Measurements from ENCODE around the gene ZIM2.

Gene ZIM2

GRCh38 chr19:56839652-56840450, 675 bp downstream of the ZIM2 start:
- DNase-seq (ENCODE audit: low spot score): no peak
- no peak for FAIRE-seq

- FAIRE-seq (no peak), DNase-seq (ENCODE audit: low spot score) (no peak)
Observed at GRCh38 chr19:56838909-56839651, 1.4 kb downstream of the ZIM2 start.

GRCh38 chr19:56838024-56838908, 2.3 kb downstream of the ZIM2 start:
- DNase-seq (ENCODE audit: low spot score) (no peak), FAIRE-seq (no peak)

GRCh38 chr19:56837492-56838023, 3.0 kb downstream of the ZIM2 start:
- DNase-seq (ENCODE audit: low spot score) (no peak), FAIRE-seq (no peak)

- FAIRE-seq: no peak
- DNase-seq (ENCODE audit: low spot score): no peak
Observed at GRCh38 chr19:56837004-56837403, 3.5 kb downstream of the ZIM2 start.

- FAIRE-seq (no peak), DNase-seq (ENCODE audit: low spot score) (no peak)
Observed at GRCh38 chr19:56836059-56836458, 4.5 kb downstream of the ZIM2 start.

- DNase-seq (ENCODE audit: low spot score): no peak
Observed at GRCh38 chr19:56835401-56835800, 5.1 kb downstream of the ZIM2 start.

GRCh38 chr19:56834564-56835375, 5.8 kb downstream of the ZIM2 start:
- DNase-seq (ENCODE audit: low spot score) (no peak), FAIRE-seq (no peak)

More at GRCh38 chr19:56835401-56835800, 5.1 kb downstream of the ZIM2 start:
- no peak for FAIRE-seq

GRCh38 chr19:56832352-56832928, 8.1 kb downstream of the ZIM2 start:
- DNase-seq (ENCODE audit: low spot score) (no peak), FAIRE-seq (no peak)

- FAIRE-seq (no peak), DNase-seq (ENCODE audit: low spot score) (no peak)
Observed at GRCh38 chr19:56831255-56831654, 9.3 kb downstream of the ZIM2 start.

GRCh38 chr19:56829596-56829995, 10.9 kb downstream of the ZIM2 start:
- DNase-seq (ENCODE audit: low spot score): no peak
- FAIRE-seq: no peak

- FAIRE-seq: no peak
- no peak for DNase-seq (ENCODE audit: low spot score)
Observed at GRCh38 chr19:56827708-56828107, 12.8 kb downstream of the ZIM2 start.

- DNase-seq (ENCODE audit: low spot score): no peak
- no peak for FAIRE-seq
Observed at GRCh38 chr19:56823956-56824355, 16.6 kb downstream of the ZIM2 start.

- FAIRE-seq: no peak
Observed at GRCh38 chr19:56823417-56823816, 17.1 kb downstream of the ZIM2 start.

GRCh38 chr19:56822755-56823154, 17.8 kb downstream of the ZIM2 start:
- FAIRE-seq: no peak
- DNase-seq (ENCODE audit: low spot score): no peak

More at GRCh38 chr19:56823417-56823816, 17.1 kb downstream of the ZIM2 start:
- DNase-seq (ENCODE audit: low spot score): no peak

- DNase-seq (ENCODE audit: low spot score): no peak
- no peak for FAIRE-seq
Observed at GRCh38 chr19:56821675-56822074, 18.9 kb downstream of the ZIM2 start.

GRCh38 chr19:56821209-56821608, 19.3 kb downstream of the ZIM2 start:
- DNase-seq (ENCODE audit: low spot score): no peak
- no peak for FAIRE-seq

- no peak for DNase-seq (ENCODE audit: low spot score)
- FAIRE-seq: no peak
Observed at GRCh38 chr19:56819166-56819565, 21.4 kb downstream of the ZIM2 start.

GRCh38 chr19:56814656-56815055, 25.9 kb downstream of the ZIM2 start:
- FAIRE-seq (no peak), DNase-seq (ENCODE audit: low spot score) (no peak)

GRCh38 chr19:56813531-56813930, 27.0 kb downstream of the ZIM2 start:
- no peak for DNase-seq (ENCODE audit: low spot score)
- no peak for FAIRE-seq
